OCI-LY7 (cell line): ENCODE results near the gene ELMOD3. TPM values are rescaled to one million over a fixed set of nuclear protein-coding genes. Genes with fewer than 3 reads are reported as not detected.
A peak's percentile ranks its signal among the peaks of the same experiment; 100 is the strongest.

Source experiments
- BruUV-seq: library from RNA; stranded (reverse); fragments of 400-500 nt; replicated peaks from 2 replicates; lab custom pipeline; 2021; lab: Mats Ljungman, UMichigan
- CTCF ChIA-PET: fragments of 300-600 bp; sonication (Branson Sonifier 250); formaldehyde crosslinking; loops from one replicate; lab custom pipeline; 2022; ENCODE audit warnings: antibody characterized with exemption; ENCODE audit not compliant: unreplicated experiment; lab: Charles Lee
- POLR2A ChIA-PET: fragments of 300-600 bp; sonication (Branson Sonifier 250); formaldehyde crosslinking; loops from one replicate; lab custom pipeline; 2022; ENCODE audit warnings: antibody characterized with exemption; lab: Charles Lee
- DNase-seq: peaks from one replicate; pipeline ENCODE4 v3.0.0-alpha.2; 2015; ENCODE audit warnings: low spot score
- H2AFZ ChIP-seq: fragments of 200-600 bp; sonication (generic), shearing (Covaris generic); 2 replicates; pipeline ENCODE4 v1.6.1; 2014; ENCODE audit warnings: mild to moderate bottlenecking, antibody characterized with exemption, low read length, moderate library complexity
- H3K27ac ChIP-seq: fragments of 200-600 bp; sonication (generic); 2 replicates; pipeline ENCODE4 v1.5.1; 2014; ENCODE audit warnings: mixed run types, low read depth, mild to moderate bottlenecking, moderate library complexity, low read length, inconsistent platforms; ENCODE audit not compliant: poor library complexity, severe bottlenecking
- H3K36me3 ChIP-seq: fragments of 200-600 bp; sonication (generic); 2 replicates; pipeline ENCODE4 v1.6.1; 2014; ENCODE audit warnings: mild to moderate bottlenecking, antibody characterized with exemption, low read length, moderate library complexity, mixed read lengths; ENCODE audit not compliant: insufficient read depth
- H3K4me1 ChIP-seq: fragments of 200-600 bp; sonication (generic); 2 replicates; pipeline ENCODE4 v1.5.1; 2014; ENCODE audit warnings: mild to moderate bottlenecking, low read length; ENCODE audit not compliant: insufficient read depth, poor library complexity, severe bottlenecking
- H3K4me2 ChIP-seq: fragments of 200-600 bp; sonication (generic); 2 replicates; pipeline ENCODE4 v1.6.1; 2014; ENCODE audit warnings: mild to moderate bottlenecking, low read length
- H3K4me3 ChIP-seq: fragments of 200-600 bp; sonication (generic); 2 replicates; pipeline ENCODE4 v1.5.1; 2014; ENCODE audit warnings: mild to moderate bottlenecking, low read depth, low read length; ENCODE audit not compliant: poor library complexity, severe bottlenecking
- H3K79me2 ChIP-seq: fragments of 200-600 bp; sonication (generic); 2 replicates; pipeline ENCODE4 v1.6.1; 2016; ENCODE audit warnings: low read depth, mild to moderate bottlenecking, low read length, moderate library complexity, mixed read lengths; ENCODE audit not compliant: insufficient read depth
- H3K9me2 ChIP-seq: fragments of 200-600 bp; sonication (generic); 2 replicates; pipeline ENCODE4 v1.6.1; 2016; ENCODE audit warnings: mild to moderate bottlenecking, low read length, mixed read lengths; ENCODE audit not compliant: insufficient read depth
- H3K9me3 ChIP-seq: fragments of 200-600 bp; sonication (generic); 2 replicates; pipeline ENCODE4 v1.6.1; 2014; ENCODE audit warnings: mild to moderate bottlenecking, mixed run types, low read length, mixed read lengths
- H4K20me1 ChIP-seq: fragments of 200-600 bp; sonication (generic); 2 replicates; pipeline ENCODE4 v1.6.1; 2014; ENCODE audit warnings: mild to moderate bottlenecking, antibody characterized with exemption, low read length, moderate library complexity, mixed read lengths; ENCODE audit not compliant: insufficient read depth
- EZH2phosphoT487 ChIP-seq: fragments of 200-600 bp; sonication (generic); IDR thresholded peaks from 2 replicates; pipeline ENCODE4 v1.6.1; 2018; ENCODE audit warnings: low read depth, borderline replicate concordance, mild to moderate bottlenecking, mixed run types, antibody characterized with exemption, low read length, moderate library complexity, mixed read lengths
- intact Hi-C: fragments of 100-400 bp; cut with micrococcal nuclease; formaldehyde crosslinking; loops from one replicate; pipeline ENCODE4 v1.10.0; 2022; ENCODE audit not compliant: unreplicated experiment
- total RNA-seq, 2 experiments: library from RNA; depleted of rRNA in 1 of 2; stranded (reverse); fragments of >200 nt in 1 of 2; shearing (Covaris generic) in 1 of 2; gene quantifications; 2 replicates each; pipeline ENCODE4 v1.2.3, GENCODE V29; 2014 to 2022
- TF ChIP-seq, protein P1 (sequence below): fragments of 200-600 bp; sonication (generic); conservative IDR thresholded peaks from 2 replicates; pipeline ENCODE4 v1.5.1; 2014; ENCODE audit warnings: mild to moderate bottlenecking, antibody characterized with exemption, low read length, moderate library complexity, mixed read lengths

The ELMOD3 gene
- total RNA-seq, 2 experiments from 2014 or later, result 12.0 to 18.5 TPM

DNA sequence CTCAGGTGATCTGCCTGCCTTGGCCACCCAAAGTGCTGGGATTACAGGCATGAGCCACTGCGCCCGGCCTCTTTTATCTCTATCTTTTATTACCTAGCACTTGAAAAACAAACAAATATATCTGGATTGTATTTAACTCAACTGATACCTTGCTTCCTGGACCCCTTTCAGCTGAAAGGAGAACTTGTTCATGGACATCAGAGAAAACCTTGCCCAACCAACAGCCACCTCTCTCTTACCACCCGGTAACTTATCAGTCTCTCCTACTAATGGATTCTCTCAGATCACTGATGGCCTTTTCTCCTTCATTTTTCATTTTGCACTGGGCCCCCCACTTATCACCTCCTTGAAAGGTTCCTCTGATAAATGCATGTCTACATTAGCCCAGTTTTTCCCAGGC is 7.0 kb upstream of the ELMOD3 start:
- DNase-seq, result no peak
- H4K20me1 ChIP-seq, result no peaks in the 10 kb centered on the region
- intact Hi-C loops, result no loop called here
- peaks cover 40% of the 10 kb centered on the region; the same call in 1 of the 2 replicates for H3K36me3 ChIP-seq
- H3K9me2 ChIP-seq, result no peaks in the 10 kb centered on the region
- H3K4me2 ChIP-seq, result no peak overlapping the region
- no peaks in the 10 kb centered on the region for H3K79me2 ChIP-seq
- ChIA-PET POLR2A (no interaction called here), CTCF (no interaction called here)
- no peak overlapping the region for H3K27ac ChIP-seq
- BruUV-seq, result no TSS peak
- no peak overlapping the region for H2AFZ ChIP-seq
- peaks cover 1% of the 10 kb centered on the region for H3K4me1 ChIP-seq
- TF ChIP-seq, protein P1, sequence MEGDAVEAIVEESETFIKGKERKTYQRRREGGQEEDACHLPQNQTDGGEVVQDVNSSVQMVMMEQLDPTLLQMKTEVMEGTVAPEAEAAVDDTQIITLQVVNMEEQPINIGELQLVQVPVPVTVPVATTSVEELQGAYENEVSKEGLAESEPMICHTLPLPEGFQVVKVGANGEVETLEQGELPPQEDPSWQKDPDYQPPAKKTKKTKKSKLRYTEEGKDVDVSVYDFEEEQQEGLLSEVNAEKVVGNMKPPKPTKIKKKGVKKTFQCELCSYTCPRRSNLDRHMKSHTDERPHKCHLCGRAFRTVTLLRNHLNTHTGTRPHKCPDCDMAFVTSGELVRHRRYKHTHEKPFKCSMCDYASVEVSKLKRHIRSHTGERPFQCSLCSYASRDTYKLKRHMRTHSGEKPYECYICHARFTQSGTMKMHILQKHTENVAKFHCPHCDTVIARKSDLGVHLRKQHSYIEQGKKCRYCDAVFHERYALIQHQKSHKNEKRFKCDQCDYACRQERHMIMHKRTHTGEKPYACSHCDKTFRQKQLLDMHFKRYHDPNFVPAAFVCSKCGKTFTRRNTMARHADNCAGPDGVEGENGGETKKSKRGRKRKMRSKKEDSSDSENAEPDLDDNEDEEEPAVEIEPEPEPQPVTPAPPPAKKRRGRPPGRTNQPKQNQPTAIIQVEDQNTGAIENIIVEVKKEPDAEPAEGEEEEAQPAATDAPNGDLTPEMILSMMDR, result no peak
- TF ChIP-seq EZH2phosphoT487, result no peak
- H3K4me3 ChIP-seq, result no peak overlapping the region
- no peaks in the 10 kb centered on the region for H3K9me3 ChIP-seq

DNA sequence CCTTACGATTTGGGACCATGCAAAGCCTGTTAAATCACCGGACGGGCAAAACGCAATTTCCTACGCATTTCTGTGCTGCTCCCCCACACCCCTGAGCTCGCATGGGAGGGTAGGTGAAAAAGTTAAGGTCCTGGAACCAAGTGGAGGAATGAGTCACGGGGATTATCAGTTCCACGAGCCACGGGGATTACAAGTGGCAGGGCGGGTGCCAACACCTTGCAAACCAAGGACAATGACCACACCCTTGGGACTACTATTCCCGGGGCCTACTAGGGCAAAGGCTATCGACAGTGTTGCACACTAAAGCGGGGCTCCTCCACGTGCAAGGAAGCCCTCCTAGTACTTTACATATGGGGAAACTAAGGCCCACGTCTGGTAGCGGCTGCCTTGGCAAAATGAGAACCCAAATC is 688 bp upstream of the ELMOD3 start:
- Histone ChIP-seq H3K4me1 (peaks cover 20% of the 10 kb centered on the region), H3K27ac (peak overlapping the region; percentile 2), H3K4me2 (peak overlapping the region; percentile 97), H3K9me3 (no peaks in the 10 kb centered on the region), H2AFZ (peak overlapping the region; percentile 75), H3K4me3 (peak overlapping the region; percentile 75), H3K79me2 (peaks cover 12% of the 10 kb centered on the region; the same call in 1 of the 2 replicates), H4K20me1 (no peaks in the 10 kb centered on the region), H3K9me2 (no peaks in the 10 kb centered on the region), H3K36me3 (peaks cover 36% of the 10 kb centered on the region)
- intact Hi-C loops, result loop anchor here (1.0 kb wide), 1 partner anchor 26 kb away; no protein-coding TSS in a partner anchor
- TSS peak; percentile 84 for BruUV-seq
- POLR2A ChIA-PET, result interaction anchor here (0.5 to 2.2 kb wide), 14 partner anchors 12 to 378 kb away, joined by 3 to 12 read pairs (median 4); partner anchors contain the start of genes SH2D6 and TGOLN2
- TF ChIP-seq, protein P1, result no peak
- no peak for TF ChIP-seq EZH2phosphoT487
- CTCF ChIA-PET, result no interaction called here
- DNase-seq, result peak; percentile 20

DNA sequence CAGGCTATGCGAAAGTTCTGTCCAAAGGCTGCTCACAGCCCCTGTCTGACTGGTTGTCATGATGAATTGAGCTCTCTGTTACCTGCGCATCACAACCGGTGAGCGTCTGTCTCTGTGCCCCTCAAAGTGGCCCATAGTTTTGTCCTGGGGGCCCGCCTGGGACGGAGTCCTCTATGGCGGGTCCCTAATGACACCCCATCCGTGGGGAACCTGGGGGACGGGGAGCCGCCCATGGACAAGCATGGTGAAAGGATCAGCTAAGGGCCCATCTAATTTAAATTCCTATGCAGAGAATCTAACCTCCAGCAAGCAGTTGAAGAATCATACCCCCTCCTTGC is 473 bp downstream of the ELMOD3 start:
- intact Hi-C loops, result no loop called here
- H3K4me1 ChIP-seq, result peaks cover 20% of the 10 kb centered on the region
- H3K4me3 ChIP-seq, result peak overlapping the region; percentile 75
- peak overlapping the region; percentile 86 for H3K4me2 ChIP-seq
- POLR2A ChIA-PET, result interaction anchor here (0.7 to 2.2 kb wide), 7 partner anchors 11 to 471 kb away, joined by 3 to 12 read pairs (median 5); partner anchors contain the start of gene TGOLN2
- H3K27ac ChIP-seq, result peak overlapping the region; percentile 7
- H3K79me2 ChIP-seq, result peaks cover 12% of the 10 kb centered on the region; the same call in 1 of the 2 replicates
- no peaks in the 10 kb centered on the region for H3K9me3 ChIP-seq
- TF ChIP-seq EZH2phosphoT487, result no peak
- TF ChIP-seq, protein P1, result no peak
- H3K9me2 ChIP-seq, result no peaks in the 10 kb centered on the region
- H4K20me1 ChIP-seq, result no peaks in the 10 kb centered on the region
- H3K36me3 ChIP-seq, result peaks cover 32% of the 10 kb centered on the region
- CTCF ChIA-PET, result no interaction called here
- peak overlapping the region; percentile 85 for H2AFZ ChIP-seq
- BruUV-seq, result TSS peak; percentile 73
- DNase-seq, result no peak
